Endothelial cell (in vitro differentiated cells): ENCODE data around the gene ISCA1. TPM values are rescaled to one million over a fixed set of nuclear protein-coding genes. Genes with fewer than 3 reads are reported as not detected.

ENCODE experiments used
- DNase-seq: peaks from one replicate; pipeline ENCODE4 v3.0.0; 2021; ENCODE audit warnings: low spot score
- H3K27ac Mint-ChIP-seq: one replicate; pipeline ENCODE4 v1.8.0; 2021; ENCODE audit warnings: mixed read lengths, inconsistent platforms; ENCODE audit not compliant: unreplicated experiment
- H3K27me3 Mint-ChIP-seq: one replicate; pipeline ENCODE4 v1.8.0; 2021; ENCODE audit warnings: mild to moderate bottlenecking, moderate library complexity, mixed read lengths, inconsistent platforms; ENCODE audit not compliant: unreplicated experiment
- H3K36me3 Mint-ChIP-seq: one replicate; pipeline ENCODE4 v1.8.0; 2021; ENCODE audit warnings: mild to moderate bottlenecking, low read depth, mixed read lengths, inconsistent platforms; ENCODE audit not compliant: unreplicated experiment
- H3K4me1 Mint-ChIP-seq: one replicate; pipeline ENCODE4 v1.8.0; 2021; ENCODE audit warnings: mild to moderate bottlenecking, mixed read lengths, inconsistent platforms; ENCODE audit not compliant: unreplicated experiment
- H3K4me3 Mint-ChIP-seq: one replicate; pipeline ENCODE4 v1.8.0; 2021; ENCODE audit warnings: mild to moderate bottlenecking, mixed read lengths, inconsistent platforms; ENCODE audit not compliant: unreplicated experiment
- H3K9me3 Mint-ChIP-seq: one replicate; pipeline ENCODE4 v1.8.0; 2021; ENCODE audit warnings: mixed read lengths, inconsistent platforms; ENCODE audit not compliant: unreplicated experiment
- CTCF ChIP-seq: fragments of 200-600 bp; sonication (generic); IDR thresholded peaks from one replicate; pipeline ENCODE4 v1.5.0; 2021; ENCODE audit warnings: antibody characterized with exemption; ENCODE audit not compliant: unreplicated experiment
- total RNA-seq: library from RNA; stranded (reverse); fragmentation: NEBNext Ultra II Directional; extraction: Animal tissue kit (Norgen Biotek cat#: 25700); gene quantifications from one replicate; pipeline ENCODE4 v1.2.1, GENCODE V29; 2021; ENCODE audit not compliant: unreplicated experiment

Gene ISCA1
- total RNA-seq, 1 donor from 2014 or later = 41.9 TPM

DNA sequence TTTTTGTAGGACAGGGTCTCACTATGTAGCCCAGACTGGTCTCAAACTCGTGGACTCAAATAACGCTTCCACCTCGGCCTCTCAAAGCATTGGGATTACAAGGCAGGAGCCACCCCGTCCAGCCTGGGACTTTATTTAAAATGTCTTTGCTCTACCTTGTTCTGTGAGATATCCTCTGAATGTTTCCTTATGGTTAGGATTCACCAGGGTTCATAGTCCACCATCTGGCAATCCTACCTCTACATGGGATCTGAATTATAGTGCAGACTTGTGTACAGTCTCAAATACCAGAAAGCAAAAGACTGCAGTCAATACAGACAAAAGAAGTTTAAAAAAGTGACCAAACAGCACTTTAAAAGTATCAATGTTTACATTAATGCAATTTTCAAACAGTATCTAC lies 10.1 kb downstream of the ISCA1 start:
- Mint-ChIP-seq H3K4me1 (peaks cover 19% of the 10 kb centered on the region), H3K9me3 (no peaks in the 10 kb centered on the region), H3K36me3 (peaks cover 28% of the 10 kb centered on the region), H3K27me3 (no peaks in the 10 kb centered on the region), H3K27ac (no peak overlapping the region), H3K4me3 (peak overlapping the region; percentile 60)
- DNase-seq = no peak
- TF ChIP-seq CTCF = no peak

DNA sequence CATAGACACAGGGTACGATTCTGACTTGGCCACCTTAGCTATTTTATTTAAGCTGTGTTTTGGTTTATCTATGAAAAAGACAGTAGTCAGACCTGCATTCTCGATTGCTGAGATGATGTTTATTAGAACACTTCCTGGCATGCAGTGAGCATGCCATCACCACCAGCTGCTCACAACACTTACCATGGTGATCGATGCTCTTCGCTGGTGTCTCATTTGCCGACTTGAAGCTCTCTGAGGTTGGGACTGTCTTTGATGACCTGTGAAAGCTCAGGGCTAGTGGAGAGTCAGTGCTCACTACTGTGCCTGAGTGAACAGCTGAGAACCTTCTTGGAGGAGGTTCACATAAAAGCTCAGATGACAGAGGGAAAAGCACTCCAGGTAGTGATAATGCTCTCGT lies 18.5 kb downstream of the ISCA1 start:
- peaks cover 45% of the 10 kb centered on the region for H3K4me1 Mint-ChIP-seq
- H3K4me3 Mint-ChIP-seq = peak overlapping the region; percentile 38
- no peak for DNase-seq
- peaks cover 21% of the 10 kb centered on the region for H3K36me3 Mint-ChIP-seq
- H3K27me3 Mint-ChIP-seq = no peaks in the 10 kb centered on the region
- TF ChIP-seq CTCF = no peak
- no peaks in the 10 kb centered on the region for H3K9me3 Mint-ChIP-seq
- H3K27ac Mint-ChIP-seq = peak overlapping the region; percentile 68

DNA sequence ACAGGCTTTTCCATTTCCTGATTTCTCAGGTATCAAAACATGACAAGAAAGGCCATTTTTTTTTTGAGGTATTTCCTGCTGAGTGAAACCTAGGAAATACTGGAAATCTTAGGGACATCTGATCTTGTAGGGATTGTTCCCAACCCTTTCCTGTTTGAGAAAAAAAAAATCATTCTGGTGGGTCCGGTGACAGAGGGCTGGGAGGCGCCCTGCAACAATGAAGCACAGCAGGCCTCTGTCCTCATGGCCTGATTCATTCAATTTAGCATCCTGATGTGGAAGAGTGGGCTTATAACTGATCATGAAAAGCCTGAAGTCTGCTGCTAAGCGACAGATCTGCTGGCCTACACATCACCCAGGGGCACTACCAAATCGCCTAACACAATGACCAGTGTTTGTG lies 19.8 kb downstream of the ISCA1 start:
- Mint-ChIP-seq H3K4me3 (peak overlapping the region; percentile 64), H3K36me3 (peaks cover 16% of the 10 kb centered on the region), H3K27me3 (peaks cover under 1% of the 10 kb centered on the region), H3K27ac (peak overlapping the region; percentile 94), H3K4me1 (peaks cover 48% of the 10 kb centered on the region), H3K9me3 (no peaks in the 10 kb centered on the region)
- TF ChIP-seq CTCF = no peak
- DNase-seq = peak; percentile 18

GRCh38 chr9:86259557-86259956 lies 22.8 kb downstream of the ISCA1 start, which contains the start of gene C9orf153:
TSS of gene C9orf153 (minus strand) at chr9:86259657. CDS start at chr9:86229603, 30,054 bp downstream.
- peaks cover 34% of the 10 kb centered on the region for H3K4me1 Mint-ChIP-seq
- H3K27ac Mint-ChIP-seq = no peak within 1 kb of the TSS
- TF ChIP-seq CTCF = no peak
- no peak within 1 kb of the TSS for H3K4me3 Mint-ChIP-seq
- DNase-seq = no peak
- H3K36me3 Mint-ChIP-seq = peaks cover 13% of the 10 kb centered on the region
- peaks cover 2% of the 10 kb centered on the region for H3K27me3 Mint-ChIP-seq
- H3K9me3 Mint-ChIP-seq = no peaks in the 10 kb centered on the region

- Mint-ChIP-seq H3K27me3 (peaks cover 2% of the 10 kb centered on the region), H3K9me3 (no peaks in the 10 kb centered on the region), H3K4me1 (peaks cover 14% of the 10 kb centered on the region), H3K36me3 (peaks cover 10% of the 10 kb centered on the region), H3K27ac (no peak overlapping the region), H3K4me3 (no peak overlapping the region)
- DNase-seq = no peak
- no peak for TF ChIP-seq CTCF
Measured at GRCh38 chr9:86257391-86257790, 24.9 kb downstream of the ISCA1 start.
